Mucosa of stomach (tissue), 1 donor: ENCODE data around the gene PI4KA.
"Not testable (repeated sequence)": the region's sequence is repeated elsewhere in the genome, so short reads cannot be mapped to it uniquely, and the experiment has no call there.

Experiments used
- H3K27me3 ChIP-seq: one replicate; pipeline ENCODE4 v1.7.0; 2013; ENCODE audit warnings: mild to moderate bottlenecking, low read length; ENCODE audit not compliant: control insufficient read depth, insufficient read depth
- H3K36me3 ChIP-seq: one replicate; pipeline ENCODE4 v1.7.0; 2013; ENCODE audit warnings: low read length; ENCODE audit not compliant: control insufficient read depth, insufficient read depth
- H3K4me1 ChIP-seq: one replicate; pipeline ENCODE4 v1.7.0; 2013; ENCODE audit warnings: mild to moderate bottlenecking, low read length; ENCODE audit not compliant: control insufficient read depth, insufficient read depth
- H3K4me3 ChIP-seq: one replicate; pipeline ENCODE4 v1.7.0; 2013; ENCODE audit warnings: low read length
- H3K9ac ChIP-seq: one replicate; pipeline ENCODE4 v1.7.0; 2013; ENCODE audit warnings: mild to moderate bottlenecking, low read length, moderate library complexity
- H3K9me3 ChIP-seq: one replicate; pipeline ENCODE4 v1.7.0; 2013; ENCODE audit warnings: mild to moderate bottlenecking, low read length, moderate library complexity; ENCODE audit not compliant: control insufficient read depth
- donor health status: Pancreatic carcinoma.

PI4KA gene

DNA sequence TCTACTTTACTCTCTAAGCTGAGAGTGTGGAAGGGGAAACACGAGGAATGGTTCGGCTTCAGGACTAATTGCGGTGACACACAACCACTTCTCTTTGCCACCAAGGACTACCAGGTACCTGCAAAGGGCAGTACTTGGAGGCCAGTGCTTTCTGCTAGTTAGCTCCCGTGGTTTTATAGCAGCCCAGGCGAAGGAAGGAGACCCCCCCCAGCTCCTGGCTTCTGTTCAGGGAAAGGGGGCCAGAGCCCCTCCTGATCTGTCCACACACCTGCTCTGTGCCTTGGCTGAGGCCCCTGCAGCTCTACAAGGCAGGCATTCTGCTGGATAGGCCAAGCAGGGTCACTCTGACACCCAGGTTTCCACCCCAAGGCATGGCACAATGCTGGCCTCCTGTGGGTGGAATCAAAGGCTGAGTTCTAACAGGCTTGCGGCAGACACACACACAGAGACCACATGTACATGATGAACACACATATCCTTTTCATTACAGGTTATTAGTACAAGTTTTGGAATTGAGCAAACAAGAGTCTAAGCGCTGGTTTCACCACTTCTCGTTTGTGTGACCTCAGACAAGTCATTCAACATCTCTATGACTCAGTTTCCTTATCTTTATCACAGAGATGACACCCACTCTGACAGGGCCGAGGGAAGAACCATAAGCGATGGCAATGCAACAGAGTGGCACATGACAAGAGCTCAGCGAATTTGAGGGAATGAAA, 77.2 kb downstream of the PI4KA start:
- Histone ChIP-seq H3K9ac (no peak overlapping the region), H3K27me3 (no peaks in the 10 kb centered on the region), H3K9me3 (no peaks in the 10 kb centered on the region), H3K4me3 (no peak overlapping the region), H3K36me3 (no peaks in the 10 kb centered on the region), H3K4me1 (peaks cover 8% of the 10 kb centered on the region)

DNA sequence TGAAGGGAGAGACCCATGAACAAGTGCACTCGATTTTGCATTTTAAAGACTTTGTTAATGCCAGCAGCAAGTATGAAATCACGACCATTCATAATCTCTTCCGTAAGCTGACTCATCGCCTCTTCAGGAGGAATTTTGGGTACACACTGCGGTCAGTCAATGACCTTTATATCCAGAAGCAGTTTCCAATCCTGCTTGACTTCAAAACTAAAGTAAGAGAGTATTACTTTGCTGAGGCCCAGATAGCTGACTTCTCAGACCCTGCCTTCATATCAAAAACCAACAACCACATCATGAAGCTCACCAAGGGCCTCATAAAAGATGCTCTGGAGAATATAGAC, 78.8 kb downstream of the PI4KA start:
- Histone ChIP-seq H3K9ac (no peak overlapping the region), H3K9me3 (no peaks in the 10 kb centered on the region), H3K4me3 (no peak overlapping the region), H3K27me3 (no peaks in the 10 kb centered on the region), H3K4me1 (peaks cover 8% of the 10 kb centered on the region), H3K36me3 (no peaks in the 10 kb centered on the region)

DNA sequence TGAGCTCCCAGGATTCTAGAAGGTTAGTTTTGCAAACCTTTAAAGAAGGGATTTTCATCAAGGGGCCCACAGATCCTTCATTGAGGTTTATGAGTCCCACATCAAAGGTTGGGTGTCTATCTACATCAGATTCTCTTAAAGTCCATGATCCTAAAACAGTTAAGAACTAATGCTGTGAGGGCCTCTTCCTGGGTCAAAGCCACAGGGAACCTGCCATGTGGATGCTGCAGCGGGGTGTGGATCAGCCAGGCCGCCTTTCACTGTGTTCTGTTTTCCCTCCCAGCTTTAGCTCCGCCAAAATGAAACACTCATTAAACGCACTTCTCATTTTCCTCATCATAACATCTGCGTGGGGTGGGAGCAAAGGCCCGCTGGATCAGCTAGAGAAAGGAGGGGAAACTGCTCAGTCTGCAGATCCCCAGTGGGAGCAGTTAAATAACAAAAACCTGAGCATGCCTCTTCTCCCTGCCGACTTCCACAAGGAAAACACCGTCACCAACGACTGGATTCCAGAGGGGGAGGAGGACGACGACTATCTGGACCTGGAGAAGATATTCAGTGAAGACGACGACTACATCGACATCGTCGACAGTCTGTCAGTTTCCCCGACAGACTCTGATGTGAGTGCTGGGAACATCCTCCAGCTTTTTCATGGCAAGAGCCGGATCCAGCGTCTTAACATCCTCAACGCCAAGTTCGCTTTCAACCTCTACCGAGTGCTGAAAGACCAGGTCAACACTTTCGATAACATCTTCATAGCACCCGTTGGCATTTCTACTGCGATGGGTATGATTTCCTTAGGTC, 79.4 kb downstream of the PI4KA start:
- Histone ChIP-seq H3K4me3 (no peak overlapping the region), H3K27me3 (no peaks in the 10 kb centered on the region), H3K4me1 (peaks cover 8% of the 10 kb centered on the region), H3K9me3 (no peaks in the 10 kb centered on the region), H3K9ac (no peak overlapping the region), H3K36me3 (no peaks in the 10 kb centered on the region)

DNA sequence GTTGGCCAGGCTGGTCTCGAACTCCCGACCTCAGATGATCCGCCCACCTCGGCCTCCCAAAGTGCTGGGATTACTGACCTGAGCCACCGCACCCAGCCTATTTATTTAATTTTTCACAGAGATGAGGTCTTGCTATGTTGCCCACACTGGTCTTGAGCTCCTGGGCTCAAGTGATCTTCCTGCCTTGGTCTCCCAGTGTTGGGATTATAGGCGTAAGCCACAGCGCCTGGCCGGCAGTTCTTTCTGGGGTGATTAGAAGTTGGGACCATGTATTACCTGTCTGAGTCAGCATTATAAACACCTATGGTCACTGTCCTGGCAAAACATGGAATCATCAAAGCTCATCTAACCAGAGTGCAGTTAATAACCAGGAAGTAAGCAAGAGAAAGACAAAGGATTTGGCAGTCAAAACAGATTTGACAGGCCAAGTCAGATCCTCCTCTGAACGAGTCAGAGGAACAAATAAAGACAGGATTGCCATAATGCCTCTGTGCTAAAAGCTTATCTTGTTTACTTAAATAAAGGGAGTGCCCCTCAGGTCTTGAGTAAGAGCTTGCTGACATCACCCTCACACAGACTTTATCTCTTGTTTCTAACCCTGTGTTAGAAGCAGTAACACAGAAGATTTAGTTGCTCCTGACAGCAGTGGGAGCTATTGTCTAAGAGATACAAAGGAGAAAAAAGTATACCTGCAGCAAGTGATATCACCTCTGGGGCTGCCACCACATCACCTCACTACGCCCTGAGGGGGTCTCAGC, 81.0 kb downstream of the PI4KA start:
- Histone ChIP-seq H3K36me3 (no peaks in the 10 kb centered on the region), H3K9me3 (no peaks in the 10 kb centered on the region), H3K9ac (no peak overlapping the region), H3K4me3 (no peak overlapping the region), H3K27me3 (no peaks in the 10 kb centered on the region), H3K4me1 (peaks cover 8% of the 10 kb centered on the region)

DNA sequence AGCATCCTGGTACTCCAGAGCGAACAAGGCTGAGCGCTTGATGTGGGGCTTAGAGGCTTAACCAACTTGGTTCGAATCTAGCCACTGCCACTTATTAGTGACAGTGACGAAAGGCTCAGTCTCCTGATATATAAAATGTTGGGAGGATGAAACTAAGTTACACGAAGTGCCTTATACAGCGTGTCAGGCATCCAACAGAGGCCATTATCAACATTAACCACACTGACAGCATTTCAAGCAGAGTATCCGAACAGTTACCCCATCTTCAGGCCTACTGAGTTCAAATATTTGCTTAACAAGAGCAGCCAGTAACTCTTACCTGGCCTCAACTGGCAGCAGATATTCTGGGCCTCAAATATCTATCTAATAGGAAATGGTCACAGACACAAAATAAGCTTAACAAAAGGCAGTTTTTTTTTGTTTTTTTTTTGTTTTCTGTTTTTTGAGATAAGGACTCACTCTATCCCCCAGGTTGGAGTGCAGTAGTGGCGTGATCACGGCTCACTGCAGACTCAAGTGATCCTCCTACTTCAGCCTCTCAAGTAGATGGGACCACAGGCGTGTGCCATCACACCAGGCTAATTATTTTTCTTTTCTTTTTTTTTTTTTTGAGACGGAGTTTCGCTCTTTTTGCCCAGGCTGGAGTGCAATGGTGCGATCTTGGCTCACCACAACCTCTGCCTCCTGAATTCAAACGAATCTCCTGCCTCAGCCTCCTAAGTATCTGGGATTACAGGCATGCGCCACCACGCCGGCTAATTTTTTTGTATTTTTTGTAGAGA, 81.8 kb downstream of the PI4KA start:
- no peak overlapping the region for H3K9ac ChIP-seq
- no peaks in the 10 kb centered on the region for H3K27me3 ChIP-seq
- no peaks in the 10 kb centered on the region for H3K9me3 ChIP-seq
- H3K36me3 ChIP-seq, result no peaks in the 10 kb centered on the region
- peaks cover 8% of the 10 kb centered on the region for H3K4me1 ChIP-seq
- H3K4me3 ChIP-seq, result no peak overlapping the region

DNA sequence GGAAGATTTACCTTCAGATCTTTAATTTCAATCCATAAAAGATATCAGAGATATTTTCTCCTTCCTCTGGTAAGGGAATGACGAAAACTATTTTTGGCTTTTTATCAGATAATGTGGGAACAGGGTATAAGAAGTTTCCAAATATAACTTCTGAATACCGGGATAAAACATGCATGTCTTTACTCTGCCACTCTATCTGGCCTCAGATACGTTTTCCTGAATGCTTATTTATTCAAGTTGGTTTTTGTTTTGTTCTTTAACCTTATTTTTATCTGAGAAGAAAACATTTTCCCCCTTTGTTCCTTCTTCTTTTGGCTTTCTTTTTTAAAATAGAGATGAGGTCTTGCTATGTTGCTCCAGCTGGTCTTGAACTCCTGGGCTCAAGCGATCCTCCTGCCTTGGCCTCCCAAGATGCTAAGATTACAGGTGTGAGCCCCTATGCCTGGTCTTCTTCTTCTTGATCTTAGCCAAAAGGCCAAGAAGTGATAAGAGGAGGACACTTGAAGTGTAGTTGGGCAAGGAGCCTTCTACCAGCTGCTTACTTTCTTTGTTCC, 83.2 kb downstream of the PI4KA start:
- no peaks in the 10 kb centered on the region for H3K27me3 ChIP-seq
- H3K36me3 ChIP-seq, result no peaks in the 10 kb centered on the region
- peaks cover 8% of the 10 kb centered on the region for H3K4me1 ChIP-seq
- H3K9me3 ChIP-seq, result no peaks in the 10 kb centered on the region
- no peak overlapping the region for H3K9ac ChIP-seq
- H3K4me3 ChIP-seq, result no peak overlapping the region

DNA sequence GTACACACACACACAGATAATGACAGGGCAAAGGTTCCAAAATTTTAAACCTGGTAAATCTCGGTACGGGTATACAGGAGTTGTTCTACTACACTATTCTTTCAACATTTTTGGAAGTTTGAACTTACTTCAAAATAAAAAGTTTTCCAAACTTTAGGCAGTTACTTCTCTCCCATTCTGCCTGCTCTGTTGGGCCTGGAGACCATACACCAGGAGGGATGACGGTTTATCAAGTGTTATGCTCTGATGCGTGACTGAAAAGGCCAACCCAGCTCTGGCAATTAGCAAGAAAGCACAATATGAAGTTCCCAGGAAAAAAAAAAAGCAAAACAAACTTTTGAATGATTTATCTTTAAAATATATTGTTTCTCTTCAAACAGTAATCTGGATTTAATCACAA, 83.7 kb downstream of the PI4KA start:
- Histone ChIP-seq H3K27me3 (no peaks in the 10 kb centered on the region), H3K4me3 (no peak overlapping the region), H3K9ac (no peak overlapping the region), H3K9me3 (no peaks in the 10 kb centered on the region), H3K4me1 (peaks cover 8% of the 10 kb centered on the region), H3K36me3 (no peaks in the 10 kb centered on the region)

DNA sequence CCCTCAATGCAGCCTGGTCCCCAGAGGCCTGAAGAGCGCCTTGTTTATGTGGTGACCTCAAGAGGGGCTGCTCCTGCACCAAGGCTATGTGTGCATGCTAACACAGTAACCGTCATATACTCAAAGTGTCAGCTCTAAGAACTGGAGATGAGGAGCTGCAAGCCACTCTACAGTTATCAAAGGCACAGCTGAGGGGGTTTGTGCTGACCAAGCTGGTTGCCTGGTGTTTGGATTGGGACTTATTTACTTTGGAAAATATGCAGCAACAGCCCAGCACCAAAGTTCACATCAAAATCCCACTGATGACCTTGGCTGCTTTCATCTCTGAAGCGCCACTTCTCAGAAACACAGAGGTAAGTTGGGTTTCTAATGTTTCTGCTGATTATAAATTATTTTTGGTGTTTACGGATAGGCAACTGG, 84.8 kb downstream of the PI4KA start, which contains the start of gene SERPIND1:
Gene SERPIND1 (plus strand): TSS at position 321 of the 420 bp plus-strand sequence. CDS start 5,200 bp downstream, outside the sequence.
- no peaks in the 10 kb centered on the region for H3K36me3 ChIP-seq
- H3K4me3 ChIP-seq, result no peak within 1 kb of the TSS
- H3K9ac ChIP-seq, result no peak within 1 kb of the TSS
- peaks cover 8% of the 10 kb centered on the region for H3K4me1 ChIP-seq
- no peaks in the 10 kb centered on the region for H3K27me3 ChIP-seq
- no peaks in the 10 kb centered on the region for H3K9me3 ChIP-seq

DNA sequence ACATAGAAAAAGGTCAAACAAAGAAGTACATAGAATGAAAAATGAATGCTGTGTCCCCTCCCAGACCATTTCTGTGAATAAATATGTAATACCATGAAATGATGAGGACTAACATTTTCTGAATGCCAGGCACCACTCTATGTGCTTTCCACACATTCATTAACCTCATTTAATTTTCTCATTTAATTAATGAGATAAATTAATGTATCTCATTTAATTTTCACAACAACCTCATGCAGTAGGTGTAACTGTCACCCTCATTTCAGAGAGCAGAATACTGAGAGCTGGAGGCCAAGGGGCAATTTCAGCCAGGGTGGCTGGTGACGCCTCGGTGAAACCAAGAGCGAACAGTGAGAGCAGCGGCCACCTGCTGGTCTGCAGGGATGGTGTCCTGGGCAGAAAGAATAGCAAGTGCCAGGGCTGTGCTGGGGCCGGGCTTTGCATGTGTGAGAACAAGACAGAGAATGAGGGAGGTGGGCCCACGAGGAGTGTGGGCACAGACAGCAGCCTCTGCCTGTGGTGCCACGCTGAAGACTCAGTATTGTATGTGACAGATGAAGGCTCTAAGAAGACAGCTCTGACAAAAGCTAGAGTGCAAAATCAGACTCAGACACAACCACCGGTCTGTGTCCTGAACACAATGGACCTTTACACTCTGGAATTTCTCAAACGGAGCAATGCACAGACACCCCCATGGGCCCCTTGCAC, 86.5 kb downstream of the PI4KA start:
- Histone ChIP-seq H3K4me1 (peaks cover 4% of the 10 kb centered on the region), H3K9me3 (no peaks in the 10 kb centered on the region), H3K9ac (no peak overlapping the region), H3K27me3 (no peaks in the 10 kb centered on the region), H3K4me3 (no peak overlapping the region), H3K36me3 (no peaks in the 10 kb centered on the region)

DNA sequence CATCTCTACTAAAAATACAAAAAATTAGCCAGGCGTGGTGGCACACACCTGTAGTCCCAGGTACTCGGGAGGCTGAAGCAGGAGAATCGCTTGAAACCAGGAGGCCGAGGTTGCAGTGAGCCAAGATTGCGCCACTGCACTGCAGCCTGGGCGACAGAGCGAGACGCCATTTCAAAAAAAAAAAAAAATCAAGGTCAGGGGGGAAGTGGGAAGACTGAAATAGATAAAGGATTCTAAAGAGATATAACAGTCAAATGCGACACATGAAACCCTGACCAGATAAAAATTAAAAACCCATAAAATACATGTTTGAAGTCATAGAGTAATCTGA, 89.2 kb downstream of the PI4KA start:
- H3K9me3 ChIP-seq, H3K4me1 ChIP-seq, H3K27me3 ChIP-seq, H3K36me3 ChIP-seq, H3K4me3 ChIP-seq, H3K9ac ChIP-seq: not testable (repeated sequence)

DNA sequence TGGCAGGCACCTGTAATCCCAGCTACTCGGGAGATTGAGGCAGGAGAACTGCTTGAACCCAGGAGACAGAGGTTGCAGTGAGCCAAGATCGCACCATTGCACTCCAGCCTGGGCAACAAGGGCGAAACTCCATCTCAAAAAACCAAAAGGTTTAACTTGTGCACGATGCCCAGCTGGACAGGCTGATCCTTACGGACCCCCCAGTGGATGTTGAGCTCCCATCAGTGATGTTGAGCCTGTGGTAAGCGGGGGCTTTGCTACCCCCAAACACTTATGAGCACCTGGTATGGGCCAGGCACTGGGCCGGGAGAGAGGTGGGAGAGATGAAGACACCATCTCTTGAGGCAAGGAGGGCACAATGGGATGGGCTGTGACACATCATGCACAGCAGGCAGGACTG, 92.1 kb downstream of the PI4KA start:
- no peak overlapping the region for H3K9ac ChIP-seq
- H3K4me3 ChIP-seq, result no peak overlapping the region
- H3K4me1 ChIP-seq, result no peaks in the 10 kb centered on the region
- H3K9me3 ChIP-seq, result no peaks in the 10 kb centered on the region
- H3K27me3 ChIP-seq, result no peaks in the 10 kb centered on the region
- peaks cover 7% of the 10 kb centered on the region for H3K36me3 ChIP-seq
